K562 (cell line): ENCODE measurements around the gene CAPZB. TPM values are rescaled to one million over a fixed set of nuclear protein-coding genes. Genes with fewer than 3 reads are reported as not detected.

Experiments used
- ATAC-seq: fragments of 200-7000 bp; cut with Tn5 transposase; 3 replicates; pipeline ENCODE4 v1.9.1; 2020; ENCODE audit warnings: moderate library complexity
- BruUV-seq: library from RNA; stranded (reverse); fragments of 400-500 nt; replicated peaks from 2 replicates; lab custom pipeline; 2021; lab: Mats Ljungman, UMichigan
- CTCF ChIA-PET: fragments of 300-600 bp; formaldehyde crosslinking; extraction: SDS; loops from one replicate; lab custom pipeline; 2021; ENCODE audit warnings: low intra/inter-chr PET ratio; lab: Yijun Ruan, JAX
- POLR2A ChIA-PET: fragments of 300-600, 350-650 bp; sonication (Branson Sonifier 250); formaldehyde crosslinking; extraction: SDS; loops from one replicate; lab custom pipeline; 2021; ENCODE audit warnings: antibody characterized with exemption, inconsistent platforms; lab: Yijun Ruan, JAX
- DNase-seq, 4 experiments: peaks; one replicate each; pipeline versions ENCODE4 v3.0.0 to v3.0.0-alpha.2; 2011 to 2018; ENCODE audit warnings: low spot score in 3 of 4, mixed read lengths in 3 of 4; ENCODE audit errors: extremely low read depth in 1 of 4
- FAIRE-seq: peaks from 2 replicates; lab custom pipeline; 2011; peaks lifted over from hg19 to GRCh38; lab: Jason Lieb, UNC
- H2AFZ ChIP-seq: 2 replicates; pipeline ENCODE4 v1.6.0; 2011; ENCODE audit warnings: low read depth, low read length, control low read depth, inconsistent platforms
- H3K27ac ChIP-seq: fragments of 200-600 bp; 3 replicates; pipeline ENCODE4 v1.8.0; 2011; ENCODE audit warnings: low read depth, mild to moderate bottlenecking, control low read depth, inconsistent platforms, low read length, moderate library complexity, mixed read lengths; ENCODE audit errors: extremely low read depth
- H3K27me3 ChIP-seq, 2 experiments: fragments of 300-600 bp in 1 of 2; 2 replicates in 1 of 2; 3 replicates in 1 of 2; pipeline versions ENCODE4 v1.6.0 to v1.8.0; 2011; ENCODE audit warnings: inconsistent platforms in 2 of 2, low read length in 2 of 2, mild to moderate bottlenecking in 1 of 2, mixed read lengths in 1 of 2, moderate library complexity in 1 of 2; ENCODE audit not compliant: control insufficient read depth in 2 of 2, insufficient read depth in 2 of 2
- H3K36me3 ChIP-seq: fragments of 300-600 bp; 3 replicates; pipeline ENCODE4 v1.8.0; 2011; ENCODE audit warnings: mild to moderate bottlenecking, low read length, inconsistent platforms; ENCODE audit not compliant: control insufficient read depth, insufficient read depth
- H3K4me1 ChIP-seq, 2 experiments: fragments of 200-600 bp in 1 of 2; replicated peaks in 1 of 2; 2 replicates in 1 of 2; 3 replicates in 1 of 2; pipeline versions ENCODE4 v1.5.1 to v1.8.0; 2011; ENCODE audit warnings: inconsistent platforms in 2 of 2, low read length in 2 of 2, mild to moderate bottlenecking in 1 of 2, mixed read lengths in 1 of 2, moderate library complexity in 1 of 2; ENCODE audit not compliant: control insufficient read depth in 2 of 2, insufficient read depth in 2 of 2
- H3K4me2 ChIP-seq: 2 replicates; pipeline ENCODE4 v1.6.1; 2011; ENCODE audit warnings: low read length, control low read depth, inconsistent platforms, mixed read lengths; ENCODE audit not compliant: insufficient read depth
- H3K4me3 ChIP-seq: fragments of 200-600 bp; sonication (generic), shearing (Covaris generic); 2 replicates; pipeline ENCODE4 v1.5.1; 2016; ENCODE audit warnings: control low read depth, inconsistent platforms
- H3K79me2 ChIP-seq: fragments of 200-600 bp; 3 replicates; pipeline ENCODE4 v1.8.0; 2011; ENCODE audit warnings: low read length, inconsistent platforms; ENCODE audit not compliant: control insufficient read depth, insufficient read depth
- H3K9ac ChIP-seq, 2 experiments: 2 replicates each; pipeline versions ENCODE4 v1.6.0 to v1.6.1; 2011; ENCODE audit warnings: low read depth in 2 of 2, low read length in 2 of 2, control low read depth in 1 of 2, inconsistent platforms in 1 of 2, mild to moderate bottlenecking in 1 of 2, mixed read lengths in 1 of 2; ENCODE audit not compliant: insufficient read depth in 1 of 2
- H3K9me1 ChIP-seq: one replicate; pipeline ENCODE4 v1.6.0; 2011; ENCODE audit warnings: inconsistent platforms, mild to moderate bottlenecking, low read length, moderate library complexity; ENCODE audit not compliant: control insufficient read depth, insufficient read depth
- H3K9me3 ChIP-seq: replicated peaks from 2 replicates; pipeline ENCODE4 v1.5.1; 2011; ENCODE audit warnings: low read depth, low read length, inconsistent platforms; ENCODE audit not compliant: control insufficient read depth, insufficient read depth
- H4K20me1 ChIP-seq: replicated peaks from 2 replicates; pipeline ENCODE4 v1.6.1; 2011; ENCODE audit warnings: low read length, inconsistent platforms, mixed read lengths; ENCODE audit not compliant: control insufficient read depth, insufficient read depth
- CREBBP ChIP-seq: IDR thresholded peaks from one replicate; pipeline ENCODE4 v1.6.1; 2012; ENCODE audit warnings: low read depth, mild to moderate bottlenecking, control low read depth, inconsistent platforms, low read length
- DNMT1 ChIP-seq: fragments of 450-650 bp; IDR thresholded peaks from 2 replicates; pipeline ENCODE4 v1.6.1; 2016; ENCODE audit warnings: antibody characterized with exemption, mild to moderate bottlenecking
- FOS ChIP-seq: IDR thresholded peaks from 3 replicates; pipeline ENCODE4 v1.6.1; 2011; ENCODE audit not compliant: insufficient read length; ENCODE audit errors: extremely low read depth
- KHSRP ChIP-seq: fragments of 450-650 bp; IDR thresholded peaks from 2 replicates; pipeline ENCODE4 v1.6.1; 2017
- MAFG ChIP-seq: fragments of 450-650 bp; conservative IDR thresholded peaks from 2 replicates; pipeline ENCODE4 v1.6.1; 2016; ENCODE audit warnings: missing genetic modification characterization, missing compliant biosample characterization
- MCM5 ChIP-seq: fragments of 450-650 bp; IDR thresholded peaks from 2 replicates; pipeline ENCODE4 v1.6.1; 2016; ENCODE audit warnings: low read depth
- NEUROD1 ChIP-seq: fragments of 150-350 bp; IDR thresholded peaks from 2 replicates; pipeline ENCODE4 v1.6.1; 2014; ENCODE audit warnings: borderline replicate concordance, low read length, low read depth; ENCODE audit not compliant: partially characterized antibody
- NR3C1 ChIP-seq: sonication (generic); formaldehyde crosslinking; IDR thresholded peaks from 2 replicates; pipeline ENCODE4 v1.8.1; 2022; ENCODE audit warnings: missing genetic modification reagents
- PHF21A ChIP-seq: fragments of 450-650 bp; IDR thresholded peaks from 2 replicates; pipeline ENCODE4 v1.6.1; 2017; ENCODE audit warnings: low read depth, borderline replicate concordance
- SAP30 ChIP-seq: fragments of 200-600 bp; sonication (generic); IDR thresholded peaks from 2 replicates; pipeline ENCODE4 v1.6.1; 2012; ENCODE audit warnings: borderline replicate concordance, low read depth, mild to moderate bottlenecking, moderate library complexity, low read length, control low read depth, inconsistent platforms; ENCODE audit not compliant: insufficient read depth, poor library complexity, severe bottlenecking
- YBX1 ChIP-seq: fragments of 450-650 bp; IDR thresholded peaks from 2 replicates; pipeline ENCODE4 v1.7.1; 2016; ENCODE audit warnings: mild to moderate bottlenecking
- ZNF263 ChIP-seq: sonication (generic); formaldehyde crosslinking; IDR thresholded peaks from 2 replicates; pipeline ENCODE4 v1.8.0; 2022; ENCODE audit warnings: mild to moderate bottlenecking, missing genetic modification reagents, borderline replicate concordance
- in situ Hi-C: fragments of 300-500 bp; cut with MboI; formaldehyde crosslinking; loops from 4 replicates; pipeline ENCODE4 v1.15.0; 2018; ENCODE audit warnings: inconsistent platforms, mixed read lengths
- intact Hi-C: fragments of 100-400 bp; cut with micrococcal nuclease; formaldehyde crosslinking; loops from 2 replicates; pipeline ENCODE4 v1.14.2; 2022
- polyA plus RNA-seq, 8 experiments: library from polyadenylated mRNA; depleted of rRNA in 4 of 8; stranded (reverse) in 5 of 8; unstranded in 3 of 8; fragments of >200 nt; fragmentation: Nextera tagmentation in 2 of 8; fragmentation: Illumina TruSeq in 1 of 8; extraction: Ambion mirVana in 2 of 8; extraction: Trizol in 1 of 8; gene quantifications; 2 replicates each; pipeline versions ENCODE4 v1.2.1 to v1.2.3, GENCODE V29; 2011 to 2014; ENCODE audit warnings: inconsistent platforms in 1 of 8, missing spikeins in 1 of 8
- total RNA-seq, 7 experiments: library from RNA; depleted of rRNA in 6 of 7; stranded (reverse); fragments of >200 nt in 6 of 7; fragmentation: Illumina TruSeq in 2 of 7; extraction: Trizol in 2 of 7; gene quantifications; 2 replicates each; pipeline versions ENCODE4 v1.2.1 to v1.2.3, GENCODE V29; 2011 to 2021; ENCODE audit warnings: low replicate concordance in 1 of 7
- TF ChIP-seq, protein P1 (sequence below): fragments of 450-650 bp; formaldehyde crosslinking; IDR thresholded peaks from 2 replicates; pipeline ENCODE4 v1.4.0; 2022; ENCODE audit warnings: mild to moderate bottlenecking, moderate library complexity
- TF ChIP-seq, protein P2 (sequence below), 3 experiments: fragments of 200-800 bp in 1 of 3; sonication (Bioruptor generic) in 1 of 3; sonication (generic) in 1 of 3; formaldehyde crosslinking in 1 of 3; IDR thresholded peaks; 2 replicates each; pipeline versions ENCODE4 v1.6.1 to v1.8.0; 2016 to 2022; ENCODE audit warnings: mild to moderate bottlenecking in 2 of 3, missing compliant biosample characterization in 2 of 3, missing genetic modification characterization in 2 of 3, missing genetic modification reagents in 1 of 3
- TF ChIP-seq, protein P3 (sequence below): fragments of 250-450 bp; sonication (Bioruptor Pico); IDR thresholded peaks from 2 replicates; pipeline ENCODE4 v1.9.0; 2021; ENCODE audit warnings: mild to moderate bottlenecking, inconsistent platforms
- TF ChIP-seq, protein P4 (sequence below): fragments of 250-450 bp; sonication (Bioruptor Pico); IDR thresholded peaks from 2 replicates; pipeline ENCODE4 v1.4.0; 2020; ENCODE audit warnings: mild to moderate bottlenecking, moderate library complexity, borderline replicate concordance

The CAPZB gene
- total and polyA plus RNA-seq, 9 of the 15 experiments (the other 6 are each of a cell fraction or from before 2014, with no cell fraction given): 57.6 to 297 (median 125) TPM

DNA sequence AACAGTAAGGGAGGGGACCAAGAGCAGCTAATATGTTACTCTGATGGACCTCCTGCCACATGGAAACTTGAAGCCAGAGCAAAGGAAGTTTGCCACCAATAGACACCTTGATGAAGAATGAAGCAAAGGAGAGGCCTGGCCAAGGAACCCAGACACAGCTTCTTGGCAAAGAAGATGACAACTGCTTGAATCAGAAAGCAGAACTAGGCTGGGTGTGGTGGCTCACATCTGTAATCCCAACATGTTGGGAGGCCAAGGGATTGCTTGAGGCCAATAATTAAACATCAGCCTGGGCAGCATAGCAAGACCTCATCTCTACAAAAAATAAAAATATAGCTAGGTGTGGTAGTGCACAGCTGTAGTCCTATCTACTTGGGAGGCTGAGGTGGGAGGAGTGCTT lies 31.7 kb upstream of the CAPZB start:
- Histone ChIP-seq H2AFZ (no peak overlapping the region), H3K9me3 (no peaks in the 10 kb centered on the region; the same call in 1 of the 2 replicates), H4K20me1 (no peaks in the 10 kb centered on the region), H3K27ac (no peak overlapping the region), H3K36me3 (no peaks in the 10 kb centered on the region), H3K9ac (no peak overlapping the region), H3K79me2 (no peaks in the 10 kb centered on the region), H3K4me2 (no peak overlapping the region), H3K27me3 (no peaks in the 10 kb centered on the region), H3K4me1 (peaks cover 0 to 5% of the 10 kb centered on the region in 2 experiments; a peak in 1 of 5 replicates), H3K4me3 (no peak overlapping the region), H3K9me1 (no peaks in the 10 kb centered on the region)
- ATAC-seq: no peak
- ChIA-PET CTCF (interaction anchor here (0.5 kb wide), 1 partner anchor 32 kb away, joined by 3 read pairs; the partner anchor contains the start of gene CAPZB), POLR2A (no interaction called here)
- intact Hi-C loops (no loop called here), in situ Hi-C loops (no loop called here)
- BruUV-seq: no TSS peak
- TF ChIP-seq, protein P1, sequence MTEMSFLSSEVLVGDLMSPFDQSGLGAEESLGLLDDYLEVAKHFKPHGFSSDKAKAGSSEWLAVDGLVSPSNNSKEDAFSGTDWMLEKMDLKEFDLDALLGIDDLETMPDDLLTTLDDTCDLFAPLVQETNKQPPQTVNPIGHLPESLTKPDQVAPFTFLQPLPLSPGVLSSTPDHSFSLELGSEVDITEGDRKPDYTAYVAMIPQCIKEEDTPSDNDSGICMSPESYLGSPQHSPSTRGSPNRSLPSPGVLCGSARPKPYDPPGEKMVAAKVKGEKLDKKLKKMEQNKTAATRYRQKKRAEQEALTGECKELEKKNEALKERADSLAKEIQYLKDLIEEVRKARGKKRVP (CRISPR knock-in tag): no peak
- TF ChIP-seq PHF21A (no peak), ZNF263 (no peak), MCM5 (no peak), YBX1 (no peak), DNMT1 (no peak), FOS (no peak), SAP30 (no peak), NR3C1 (CRISPR knock-in tag) (no peak), CREBBP (no peak), KHSRP (no peak), NEUROD1 (no peak), MAFG (no peak)
- TF ChIP-seq, protein P2, sequence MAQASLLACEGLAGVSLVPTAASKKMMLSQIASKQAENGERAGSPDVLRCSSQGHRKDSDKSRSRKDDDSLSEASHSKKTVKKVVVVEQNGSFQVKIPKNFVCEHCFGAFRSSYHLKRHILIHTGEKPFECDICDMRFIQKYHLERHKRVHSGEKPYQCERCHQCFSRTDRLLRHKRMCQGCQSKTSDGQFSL (CRISPR knock-in tag; IDR thresholded peaks at IDR 0.05): no peak
- TF ChIP-seq, protein P2 (tag; IDR thresholded peaks at IDR 0.05): no peak
- TF ChIP-seq, protein P3, sequence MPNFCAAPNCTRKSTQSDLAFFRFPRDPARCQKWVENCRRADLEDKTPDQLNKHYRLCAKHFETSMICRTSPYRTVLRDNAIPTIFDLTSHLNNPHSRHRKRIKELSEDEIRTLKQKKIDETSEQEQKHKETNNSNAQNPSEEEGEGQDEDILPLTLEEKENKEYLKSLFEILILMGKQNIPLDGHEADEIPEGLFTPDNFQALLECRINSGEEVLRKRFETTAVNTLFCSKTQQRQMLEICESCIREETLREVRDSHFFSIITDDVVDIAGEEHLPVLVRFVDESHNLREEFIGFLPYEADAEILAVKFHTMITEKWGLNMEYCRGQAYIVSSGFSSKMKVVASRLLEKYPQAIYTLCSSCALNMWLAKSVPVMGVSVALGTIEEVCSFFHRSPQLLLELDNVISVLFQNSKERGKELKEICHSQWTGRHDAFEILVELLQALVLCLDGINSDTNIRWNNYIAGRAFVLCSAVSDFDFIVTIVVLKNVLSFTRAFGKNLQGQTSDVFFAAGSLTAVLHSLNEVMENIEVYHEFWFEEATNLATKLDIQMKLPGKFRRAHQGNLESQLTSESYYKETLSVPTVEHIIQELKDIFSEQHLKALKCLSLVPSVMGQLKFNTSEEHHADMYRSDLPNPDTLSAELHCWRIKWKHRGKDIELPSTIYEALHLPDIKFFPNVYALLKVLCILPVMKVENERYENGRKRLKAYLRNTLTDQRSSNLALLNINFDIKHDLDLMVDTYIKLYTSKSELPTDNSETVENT (CRISPR knock-in tag): no peak
- TF ChIP-seq, protein P4, sequence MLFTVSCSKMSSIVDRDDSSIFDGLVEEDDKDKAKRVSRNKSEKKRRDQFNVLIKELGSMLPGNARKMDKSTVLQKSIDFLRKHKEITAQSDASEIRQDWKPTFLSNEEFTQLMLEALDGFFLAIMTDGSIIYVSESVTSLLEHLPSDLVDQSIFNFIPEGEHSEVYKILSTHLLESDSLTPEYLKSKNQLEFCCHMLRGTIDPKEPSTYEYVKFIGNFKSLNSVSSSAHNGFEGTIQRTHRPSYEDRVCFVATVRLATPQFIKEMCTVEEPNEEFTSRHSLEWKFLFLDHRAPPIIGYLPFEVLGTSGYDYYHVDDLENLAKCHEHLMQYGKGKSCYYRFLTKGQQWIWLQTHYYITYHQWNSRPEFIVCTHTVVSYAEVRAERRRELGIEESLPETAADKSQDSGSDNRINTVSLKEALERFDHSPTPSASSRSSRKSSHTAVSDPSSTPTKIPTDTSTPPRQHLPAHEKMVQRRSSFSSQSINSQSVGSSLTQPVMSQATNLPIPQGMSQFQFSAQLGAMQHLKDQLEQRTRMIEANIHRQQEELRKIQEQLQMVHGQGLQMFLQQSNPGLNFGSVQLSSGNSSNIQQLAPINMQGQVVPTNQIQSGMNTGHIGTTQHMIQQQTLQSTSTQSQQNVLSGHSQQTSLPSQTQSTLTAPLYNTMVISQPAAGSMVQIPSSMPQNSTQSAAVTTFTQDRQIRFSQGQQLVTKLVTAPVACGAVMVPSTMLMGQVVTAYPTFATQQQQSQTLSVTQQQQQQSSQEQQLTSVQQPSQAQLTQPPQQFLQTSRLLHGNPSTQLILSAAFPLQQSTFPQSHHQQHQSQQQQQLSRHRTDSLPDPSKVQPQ (CRISPR knock-in tag): no peak
- no peak for DNase-seq
- no peak for FAIRE-seq
